Hematopoietic multipotent progenitor cell (in vitro differentiated cells): ENCODE measurements around the gene TADA2A. TPM values are rescaled to one million over a fixed set of nuclear protein-coding genes. Genes with fewer than 3 reads are reported as not detected.
"Not testable (repeated sequence)": the region's sequence is repeated elsewhere in the genome, so short reads cannot be mapped to it uniquely, and the experiment has no call there.

Experiments
- DNase-seq, 3 donors: peaks; one replicate each; pipeline ENCODE4 v3.0.0-alpha.2; 2011 to 2015; ENCODE audit warnings: low read depth in 2 of 3, low spot score in 2 of 3
- total RNA-seq: library from RNA; depleted of rRNA; stranded (reverse); fragments of >200 nt; gene quantifications from one replicate; pipeline ENCODE4 v1.2.3, GENCODE V29; 2012

TADA2A gene
- total RNA-seq, 1 donor = 10.5 TPM

GRCh38 chr17:37457801-37458200 is 51.1 kb downstream of the TADA2A start:
- DNase-seq = not testable (repeated sequence)

GRCh38 chr17:37458805-37459204 is 52.1 kb downstream of the TADA2A start:
- DNase-seq = no peak

GRCh38 chr17:37461668-37462067 is 55.0 kb downstream of the TADA2A start:
- DNase-seq = no peak

GRCh38 chr17:37462492-37462891 is 55.8 kb downstream of the TADA2A start:
- DNase-seq = no peak

- no peak for DNase-seq
Observed at GRCh38 chr17:37463039-37463438, 56.4 kb downstream of the TADA2A start.

GRCh38 chr17:37465069-37465616 is 58.5 kb downstream of the TADA2A start:
- DNase-seq = peak in 1 of 3 donors; percentile 7

- no peak for DNase-seq
Observed at GRCh38 chr17:37466471-37466870, 59.8 kb downstream of the TADA2A start.

- peak in 1 of 3 donors; percentile 52 for DNase-seq
Observed at GRCh38 chr17:37470181-37470580, 63.5 kb downstream of the TADA2A start.

- peak in 2 of 3 donors; percentile 13 to 14 for DNase-seq
Observed at GRCh38 chr17:37475731-37476420, 69.2 kb downstream of the TADA2A start.

- DNase-seq = no peak
Observed at GRCh38 chr17:37476431-37477120, 69.9 kb downstream of the TADA2A start.

- no peak for DNase-seq
Observed at GRCh38 chr17:37478187-37478586, 71.5 kb downstream of the TADA2A start.

- no peak for DNase-seq
Observed at GRCh38 chr17:37479025-37479424, 72.3 kb downstream of the TADA2A start.

GRCh38 chr17:37480427-37480826 is 73.7 kb downstream of the TADA2A start:
- no peak for DNase-seq

GRCh38 chr17:37481001-37481665 is 74.4 kb downstream of the TADA2A start:
- no peak for DNase-seq

- DNase-seq = no peak
Observed at GRCh38 chr17:37483311-37484039, 76.8 kb downstream of the TADA2A start.

GRCh38 chr17:37485938-37486570 is 79.4 kb downstream of the TADA2A start:
- no peak for DNase-seq

GRCh38 chr17:37488009-37488604 is 81.4 kb downstream of the TADA2A start:
- DNase-seq = peak in 2 of 3 donors; percentile 59 to 64

- DNase-seq = peak; percentile 14 to 69 (median 54)
Observed at GRCh38 chr17:37488607-37489196, 82.0 kb downstream of the TADA2A start.

- DNase-seq = peak; percentile 67 to 87 (median 84)
Observed at GRCh38 chr17:37489197-37490001, 82.7 kb downstream of the TADA2A start, which contains the start of gene DUSP14. Gene DUSP14, plus strand, starts transcription at chr17:37489891. Its CDS starts 22,382 bp downstream, at chr17:37512273.
